ELR (cell line): Measurements from ENCODE around the gene RASSF9.

ENCODE experiments used
- DNase-seq: peaks from one replicate; pipeline ENCODE4 v3.0.0-alpha.2; 2015; ENCODE audit warnings: low read depth

Gene RASSF9

DNA sequence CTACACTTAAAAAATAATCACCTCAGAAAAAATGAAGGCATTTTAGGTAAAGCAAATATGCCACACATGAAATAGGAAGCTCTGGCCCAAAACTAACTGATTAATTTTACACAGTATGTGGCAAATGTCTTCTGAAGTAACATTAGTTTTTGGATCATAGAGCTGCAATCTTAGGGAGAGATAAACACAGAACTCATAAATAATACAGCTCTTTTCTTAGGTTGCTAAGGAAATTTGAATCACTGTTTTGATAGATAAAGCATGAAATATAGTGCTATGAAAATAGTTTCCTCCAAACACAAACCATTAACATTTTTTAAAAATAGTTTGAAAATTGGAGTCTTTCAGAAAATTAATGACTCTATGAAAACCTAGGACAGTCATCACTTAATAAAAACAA lies 15.0 kb downstream of the RASSF9 start:
- DNase-seq = no peak

DNA sequence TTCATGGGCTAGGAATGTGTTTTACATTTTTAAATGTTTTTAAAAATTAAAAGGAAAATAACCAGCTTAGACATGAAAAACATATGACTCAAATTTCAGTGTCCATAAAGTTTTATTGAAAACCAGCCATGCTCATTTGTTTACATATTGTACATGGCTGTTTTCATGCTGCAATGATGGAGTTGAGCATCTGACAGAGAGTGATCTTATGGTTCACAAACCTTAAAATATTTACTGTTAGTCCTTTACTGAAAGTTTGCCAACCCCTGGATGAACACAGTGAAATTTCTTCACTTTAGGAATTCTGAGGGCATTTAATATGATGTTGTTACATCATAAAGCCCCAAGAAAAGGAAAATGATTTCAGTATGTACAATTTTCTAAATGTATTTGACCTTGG lies 16.1 kb downstream of the RASSF9 start:
- DNase-seq = no peak

DNA sequence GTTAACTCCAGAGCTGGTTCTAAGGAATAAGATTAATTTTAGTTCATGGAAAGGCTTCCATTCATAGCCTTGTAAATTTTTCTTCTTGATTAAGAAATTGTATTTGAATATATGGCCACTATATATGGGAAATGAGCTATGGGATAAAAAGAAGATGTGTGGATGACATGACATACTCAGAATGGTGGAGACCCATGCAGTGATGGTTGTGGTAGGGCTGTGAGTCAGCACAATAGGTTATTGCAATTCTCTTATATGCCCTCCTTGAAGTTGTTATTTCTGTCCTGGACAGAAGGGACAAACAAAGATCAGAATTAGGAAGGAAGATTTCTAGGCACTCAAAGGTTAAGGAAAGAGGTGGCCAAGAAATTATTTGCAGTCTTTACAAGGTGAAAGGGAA lies 21.5 kb downstream of the RASSF9 start:
- no peak for DNase-seq

DNA sequence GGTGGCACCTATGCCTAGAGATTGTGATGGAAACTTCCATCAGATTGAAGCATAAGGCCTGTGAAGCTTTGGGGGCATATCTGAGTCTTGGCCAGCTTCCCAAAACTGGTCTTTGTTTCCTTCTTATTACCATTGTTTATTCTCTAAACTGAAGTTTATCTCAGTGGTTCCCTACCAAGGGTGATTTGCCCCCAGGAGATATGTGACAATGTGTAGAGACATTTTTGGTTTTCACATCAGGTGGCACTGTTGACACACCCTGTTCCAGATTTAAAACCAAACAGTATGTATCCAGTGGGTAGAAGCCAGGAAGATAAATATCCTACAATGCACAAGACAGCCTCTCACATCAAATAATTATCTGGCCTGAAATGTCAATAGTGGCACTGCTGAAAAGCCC lies 22.1 kb downstream of the RASSF9 start:
- no peak for DNase-seq

DNA sequence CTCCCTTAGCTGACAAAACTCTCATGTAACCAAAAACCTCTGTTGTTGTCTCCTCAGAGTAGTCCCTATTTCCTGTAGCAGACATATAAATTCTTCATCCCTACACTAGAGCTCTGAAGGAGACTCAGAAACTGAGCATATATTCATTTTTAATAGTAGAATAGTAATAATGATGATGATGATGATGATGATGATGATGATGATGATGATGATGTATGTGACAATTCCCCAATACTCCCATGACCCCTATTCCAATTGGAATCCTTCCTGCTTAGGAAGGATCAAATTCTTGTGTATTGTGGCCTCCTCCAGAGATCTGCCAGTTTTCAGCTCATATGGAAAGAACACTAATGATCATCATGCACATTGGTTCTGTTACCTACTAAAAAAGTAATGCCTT lies 26.7 kb downstream of the RASSF9 start:
- no peak for DNase-seq

DNA sequence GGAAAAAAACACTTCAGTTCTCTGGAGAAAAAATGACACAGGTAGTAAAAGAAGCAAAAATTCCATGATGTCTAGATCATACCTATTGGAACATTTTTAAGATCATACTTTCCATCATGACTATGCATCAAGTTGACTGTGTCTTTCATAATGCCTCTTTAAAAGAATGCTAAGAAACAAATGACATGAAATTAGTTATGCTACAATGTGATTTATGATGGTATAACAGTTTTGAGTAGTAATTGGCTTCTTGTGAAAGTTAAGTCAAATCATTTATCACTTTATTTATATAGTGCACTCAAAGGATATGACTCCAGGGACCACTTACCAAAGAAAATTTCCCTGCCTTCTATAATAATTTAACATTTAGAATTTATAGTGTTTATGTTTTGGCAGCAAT lies 28.5 kb downstream of the RASSF9 start:
- no peak for DNase-seq

DNA sequence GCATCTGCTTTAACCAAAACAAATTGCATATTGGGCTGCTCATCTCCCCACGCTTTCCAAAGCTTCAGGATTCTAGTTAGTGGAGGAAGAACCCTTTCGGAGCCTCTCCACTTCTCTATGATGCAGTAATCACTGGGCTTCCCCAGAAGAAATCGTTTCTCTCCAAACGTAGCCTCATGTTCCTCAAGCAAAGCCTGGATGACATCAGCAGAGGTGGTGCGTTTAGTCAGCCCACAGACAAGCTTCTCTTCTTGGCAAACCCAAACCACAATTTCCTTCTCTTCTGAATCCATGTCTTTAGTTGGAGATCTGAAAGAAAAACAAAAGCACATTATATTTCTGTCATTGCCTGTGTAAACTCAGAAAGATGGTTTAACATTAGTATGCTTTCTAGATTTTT lies 30.6 kb downstream of the RASSF9 start:
- DNase-seq = peak; percentile 42

DNA sequence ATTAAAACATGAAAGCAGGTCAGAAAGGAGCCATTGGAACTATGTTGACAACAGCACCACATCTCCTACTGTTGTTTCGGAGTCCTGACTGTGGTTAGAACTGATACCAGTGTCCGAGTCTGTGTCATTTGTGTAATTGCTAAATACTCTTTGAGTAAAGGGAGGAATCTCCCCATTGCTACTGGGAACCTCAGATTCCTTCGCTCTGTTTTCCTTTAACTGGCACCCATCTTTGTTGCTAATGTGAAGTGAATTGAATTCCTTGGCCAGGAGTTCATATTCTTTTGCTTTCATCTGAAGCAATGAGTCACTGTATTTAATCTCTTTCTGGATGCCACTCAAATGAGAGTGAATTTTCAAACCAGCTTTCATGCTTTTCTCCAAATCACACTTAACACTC lies 31.5 kb downstream of the RASSF9 start:
- DNase-seq = peak; percentile 34

DNA sequence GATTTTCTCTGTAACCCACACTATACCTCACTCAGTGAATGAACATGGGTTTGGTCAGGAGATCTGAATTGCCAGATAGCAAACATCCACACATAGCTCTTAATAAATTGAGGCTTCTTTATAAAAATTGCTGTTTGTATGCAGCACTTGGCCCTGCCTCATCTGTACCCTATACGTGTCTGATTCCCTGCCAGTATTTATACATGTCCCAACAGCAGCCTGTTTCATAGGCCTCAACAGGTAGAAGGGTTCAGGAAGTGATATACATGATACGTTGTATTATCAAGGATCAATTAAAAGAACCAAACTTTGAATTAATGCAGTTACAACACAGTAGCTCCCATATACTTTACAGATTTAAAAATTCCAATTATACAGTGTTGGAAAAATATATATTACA lies 32.3 kb downstream of the RASSF9 start:
- no peak for DNase-seq

DNA sequence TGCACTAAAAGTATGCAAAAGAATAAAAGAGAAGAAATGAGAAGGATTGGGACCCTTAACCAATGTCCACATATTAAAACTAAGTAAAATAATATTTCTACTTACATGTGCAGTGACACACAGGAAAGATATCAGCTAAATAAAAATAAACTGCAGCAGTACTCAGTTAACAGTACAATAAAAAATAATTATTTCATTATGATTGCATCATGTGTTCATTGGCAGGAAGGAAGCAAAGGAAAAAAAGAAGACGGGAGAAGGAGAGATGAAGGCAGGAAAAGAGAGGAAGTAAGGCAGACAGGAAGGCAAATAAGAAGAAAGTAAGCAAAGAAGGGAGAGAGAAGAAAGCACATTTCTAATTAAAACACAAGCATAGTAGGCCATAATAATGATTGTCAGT lies 33.0 kb downstream of the RASSF9 start:
- no peak for DNase-seq

DNA sequence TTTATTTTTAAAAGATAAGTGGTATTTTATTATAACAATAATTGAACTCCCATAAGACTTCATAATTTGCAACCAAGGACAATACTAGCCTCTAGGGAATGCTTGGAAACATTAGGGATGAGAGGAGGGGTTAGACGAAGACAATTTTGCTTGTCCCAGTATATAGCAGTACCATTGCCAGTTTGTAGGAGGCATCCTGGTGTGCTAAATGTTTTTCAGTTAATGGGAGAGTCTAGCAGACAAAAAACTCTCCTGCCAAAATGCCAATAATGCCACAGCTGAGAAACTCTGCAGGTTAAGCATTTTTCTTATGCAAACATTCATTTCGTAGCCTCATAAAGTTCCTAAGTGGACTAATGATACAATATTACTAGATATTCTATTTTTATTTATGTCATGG lies 38.1 kb downstream of the RASSF9 start:
- DNase-seq = no peak

DNA sequence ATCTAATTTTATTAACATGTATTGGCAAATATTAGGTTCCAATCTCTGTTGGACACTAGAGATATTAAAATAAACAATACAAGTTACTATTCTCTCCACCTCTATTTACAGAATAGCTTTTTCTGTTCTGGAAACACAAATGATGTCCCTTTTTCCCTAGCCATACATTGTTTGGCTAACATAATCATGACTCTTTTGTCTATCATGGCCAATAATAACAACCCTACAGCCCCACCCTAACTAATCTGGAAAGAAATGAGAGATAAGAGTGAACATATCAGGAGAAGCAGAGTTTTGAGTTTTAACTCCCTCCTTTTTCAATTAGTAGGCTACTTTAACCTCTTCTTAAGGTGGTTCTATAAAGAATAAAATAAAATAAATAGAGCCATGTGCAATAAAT lies 40.2 kb downstream of the RASSF9 start:
- DNase-seq = no peak

DNA sequence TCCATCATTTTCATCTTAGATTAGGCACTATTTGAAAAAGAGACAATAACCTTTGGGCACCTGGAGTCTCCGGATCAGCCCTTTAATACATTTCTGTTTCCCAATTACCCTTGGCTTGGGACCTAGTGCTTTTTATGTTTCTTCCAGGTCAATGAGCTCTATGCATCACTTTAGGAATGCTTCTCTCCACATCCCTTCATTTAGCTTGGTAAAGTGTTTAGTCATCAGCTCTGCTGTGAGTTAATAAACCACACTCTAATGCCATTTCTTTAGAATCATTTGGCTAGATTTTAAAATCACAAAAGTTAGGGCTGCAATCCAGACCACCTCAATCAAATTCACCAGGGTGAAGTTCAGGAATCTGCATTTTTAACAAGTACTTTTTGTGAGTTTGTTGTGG lies 41.7 kb downstream of the RASSF9 start:
- DNase-seq = peak; percentile 41

DNA sequence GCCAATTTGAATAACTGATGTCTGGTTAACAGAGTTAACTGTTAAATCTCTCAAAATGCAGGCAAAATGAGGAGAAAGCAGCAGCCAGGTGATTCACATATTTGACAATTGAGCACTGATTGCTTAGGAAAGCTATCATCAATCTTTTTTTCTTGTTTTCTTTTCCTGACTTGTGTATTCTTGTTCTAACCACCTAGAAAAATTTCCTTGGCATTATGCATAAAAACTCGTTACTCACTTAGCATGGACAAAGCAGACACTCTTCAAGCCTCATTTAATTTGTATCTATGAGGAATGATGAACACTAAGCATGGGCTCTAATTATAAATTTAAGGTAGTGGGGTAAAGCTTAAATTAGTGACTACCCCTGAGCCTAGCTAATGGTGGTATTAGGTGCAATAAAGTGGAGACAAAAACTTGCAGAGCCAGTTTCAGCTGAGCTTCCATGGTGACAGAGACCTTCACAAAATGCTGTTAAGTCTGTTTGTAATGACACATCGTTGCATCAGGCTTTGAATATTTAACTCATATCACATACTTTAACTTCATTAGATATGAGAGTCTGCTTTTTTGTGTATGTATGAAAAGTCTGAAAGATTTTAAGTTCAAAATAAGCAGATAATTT lies 52.0 kb downstream of the RASSF9 start:
- DNase-seq = peak; percentile 45

DNA sequence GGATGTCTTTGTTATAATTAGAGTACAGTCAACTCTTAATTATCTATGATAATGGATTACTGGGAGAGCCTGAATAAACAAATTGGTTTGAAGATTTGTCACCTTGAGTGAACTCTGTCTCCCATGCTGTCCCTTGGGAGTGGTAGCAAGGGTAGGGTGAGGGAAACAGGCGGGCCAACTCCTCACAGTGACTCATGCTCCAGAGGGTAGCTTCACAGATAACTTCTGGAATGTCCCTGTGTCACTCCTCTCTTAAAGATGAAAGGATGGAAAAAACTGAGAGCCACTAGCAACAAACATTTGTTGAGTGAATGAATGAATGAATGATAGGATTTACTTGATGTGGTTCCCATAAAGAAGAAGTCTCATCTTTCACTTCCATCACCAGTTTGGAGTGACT lies 53.5 kb downstream of the RASSF9 start:
- DNase-seq = peak; percentile 6

DNA sequence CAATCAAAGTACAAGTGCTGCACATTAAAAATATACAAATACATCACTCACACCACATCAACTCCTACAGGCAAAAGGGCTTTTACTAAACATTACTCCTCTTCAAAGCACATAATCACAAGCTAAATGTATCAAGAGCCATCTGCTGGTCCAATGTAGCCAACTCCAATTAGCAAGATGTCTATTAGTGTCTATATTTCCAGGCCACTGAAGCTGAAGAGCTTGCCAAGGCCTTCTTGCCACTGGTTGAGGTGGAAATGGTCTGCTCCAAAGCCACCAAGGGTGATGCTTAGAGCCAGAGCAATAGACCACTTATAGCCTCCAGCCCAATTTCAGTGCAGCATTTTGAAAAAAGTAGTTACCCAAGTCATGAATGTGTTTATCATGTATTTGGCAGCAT lies 54.4 kb downstream of the RASSF9 start:
- no peak for DNase-seq

DNA sequence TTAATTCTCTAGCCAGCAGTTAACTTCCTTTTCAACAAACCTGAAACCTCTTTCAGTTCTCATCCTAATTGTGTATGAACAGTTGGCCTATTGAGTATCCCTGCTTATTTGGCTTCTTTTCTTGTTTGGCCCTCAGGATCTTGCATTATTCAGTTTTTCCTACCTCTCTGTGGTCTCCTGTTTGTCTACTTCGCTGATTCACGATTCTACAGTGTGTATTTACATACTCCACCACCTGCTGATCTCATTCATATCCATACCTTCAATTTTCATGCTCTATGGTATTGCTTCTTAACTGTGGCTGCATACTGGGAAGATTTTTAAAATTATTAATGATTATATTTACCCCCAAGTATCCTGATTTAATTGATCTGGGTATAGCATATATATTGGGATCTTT lies 56.4 kb downstream of the RASSF9 start:
- DNase-seq = no peak

DNA sequence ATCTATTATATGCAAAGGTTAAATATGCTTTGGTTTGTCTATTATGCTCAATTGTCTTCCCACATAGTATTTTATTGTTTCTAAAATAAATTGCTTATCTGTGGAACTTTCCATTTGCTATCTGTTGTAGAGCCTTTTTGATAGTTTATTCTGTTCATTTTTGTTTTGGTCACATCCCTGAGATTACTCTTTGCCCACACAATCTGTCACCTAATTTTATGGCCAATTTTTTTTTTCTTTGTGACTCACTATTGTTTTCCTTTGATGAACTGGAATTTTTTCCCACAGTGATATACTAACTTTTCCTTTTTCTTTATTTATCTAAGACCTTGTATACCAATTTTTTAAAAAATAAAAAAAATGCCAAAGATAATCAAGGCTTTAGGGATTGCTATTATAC lies 61.1 kb downstream of the RASSF9 start:
- DNase-seq = no peak

DNA sequence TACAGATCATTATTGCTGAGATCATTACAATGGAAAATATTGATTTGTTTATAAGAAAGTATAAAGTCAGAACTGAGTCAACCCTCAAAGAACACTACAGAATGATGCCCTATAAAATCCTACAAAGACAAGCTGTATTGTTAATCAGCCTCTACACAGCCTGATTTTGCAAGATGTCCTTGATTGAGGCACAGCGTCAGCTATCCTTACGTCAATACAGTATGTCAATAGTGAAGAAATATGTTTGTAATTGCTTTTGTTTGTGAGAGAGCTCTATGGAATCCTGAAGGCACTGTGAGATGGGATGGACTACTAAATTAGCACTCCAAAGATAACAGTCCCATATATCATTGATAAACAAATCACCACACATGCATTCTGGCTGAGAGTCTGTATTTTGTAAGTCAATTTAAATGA lies 70.7 kb downstream of the RASSF9 start:
- DNase-seq = no peak

DNA sequence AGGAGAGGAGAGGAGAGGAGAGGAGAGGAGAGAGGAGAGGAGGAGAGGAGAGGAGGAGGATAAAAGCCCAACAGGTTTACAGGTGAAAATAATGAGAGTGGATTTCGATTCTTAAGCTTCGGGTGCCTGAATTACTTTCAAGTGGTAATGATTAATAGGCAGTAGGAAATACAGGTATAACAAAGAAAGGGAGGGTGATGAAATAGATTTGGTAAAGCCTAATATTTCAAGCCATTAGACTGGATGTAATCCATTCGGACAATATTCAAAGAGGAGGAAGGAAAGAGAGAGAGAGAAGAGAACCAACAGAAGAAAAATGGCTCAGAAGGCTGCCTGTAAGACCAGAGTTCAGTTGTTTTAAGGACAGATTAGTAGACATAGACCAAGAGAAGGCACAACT lies 76.6 kb downstream of the RASSF9 start:
- DNase-seq = no peak

DNA sequence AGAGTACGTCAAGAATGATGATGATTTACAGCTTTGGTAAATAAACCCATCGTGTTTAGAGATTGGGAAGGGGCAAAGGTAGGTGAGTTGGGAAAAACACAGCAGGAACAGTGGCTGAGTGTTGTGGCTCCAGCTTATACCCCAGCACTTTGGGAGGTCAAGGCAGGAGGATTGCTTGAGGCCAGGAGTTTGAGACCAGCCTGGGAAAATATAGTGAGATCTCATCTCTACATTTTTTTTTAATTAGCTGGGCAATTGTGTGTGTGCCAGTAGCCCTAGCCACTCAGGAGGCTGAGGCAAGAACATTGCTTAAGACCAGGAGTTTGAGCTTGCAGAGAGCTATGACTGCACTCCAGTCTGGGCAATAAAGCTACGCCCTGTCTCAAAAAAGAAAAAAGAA lies 77.1 kb downstream of the RASSF9 start:
- no peak for DNase-seq

DNA sequence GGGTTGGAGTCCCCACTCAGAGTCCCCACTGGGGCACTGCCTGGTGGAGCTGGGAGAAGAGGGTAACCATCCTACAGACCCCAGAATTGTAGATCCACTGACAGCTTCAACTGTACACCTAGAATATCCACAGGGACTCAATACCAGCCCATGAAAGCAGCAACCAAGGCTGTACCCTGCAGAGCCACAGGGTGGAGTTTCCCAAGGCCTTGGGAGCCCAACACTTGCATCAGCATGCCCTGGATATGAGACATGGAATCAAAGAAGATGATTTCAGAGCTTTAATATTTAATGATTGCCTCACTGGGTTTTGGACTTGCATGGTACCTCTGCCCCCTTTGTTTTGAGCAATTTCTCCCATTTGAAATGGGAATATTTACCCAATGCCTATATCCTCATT lies 80.4 kb downstream of the RASSF9 start:
- peak; percentile 10 for DNase-seq
